Medulla oblongata (tissue), 1 donor: Measurements from ENCODE around the gene USP6NL.

Source experiments
- DNase-seq: peaks from one replicate; pipeline ENCODE4 v3.0.0-alpha.2; 2015; ENCODE audit errors: extremely low spot score

The USP6NL gene

DNA sequence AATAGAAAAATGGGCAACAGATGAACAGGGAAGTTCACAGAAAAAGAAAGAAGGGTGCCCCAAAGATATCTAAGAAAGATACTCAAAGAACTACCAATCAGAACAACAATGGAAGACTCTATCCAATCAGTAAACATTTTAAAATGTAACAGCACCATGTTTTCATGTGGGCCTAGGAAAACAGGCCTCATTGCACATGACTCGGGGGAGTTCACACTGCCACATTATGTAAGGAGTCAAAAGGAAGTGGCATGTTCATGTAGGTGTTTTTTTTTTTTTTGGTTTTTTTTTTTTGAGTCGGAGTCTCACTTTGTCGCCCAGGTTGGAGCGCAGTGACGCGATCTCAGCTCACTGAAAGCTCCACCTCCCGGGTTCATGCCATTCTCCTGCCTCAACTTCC, 132.2 kb downstream of the USP6NL start:
- DNase-seq, result no peak

DNA sequence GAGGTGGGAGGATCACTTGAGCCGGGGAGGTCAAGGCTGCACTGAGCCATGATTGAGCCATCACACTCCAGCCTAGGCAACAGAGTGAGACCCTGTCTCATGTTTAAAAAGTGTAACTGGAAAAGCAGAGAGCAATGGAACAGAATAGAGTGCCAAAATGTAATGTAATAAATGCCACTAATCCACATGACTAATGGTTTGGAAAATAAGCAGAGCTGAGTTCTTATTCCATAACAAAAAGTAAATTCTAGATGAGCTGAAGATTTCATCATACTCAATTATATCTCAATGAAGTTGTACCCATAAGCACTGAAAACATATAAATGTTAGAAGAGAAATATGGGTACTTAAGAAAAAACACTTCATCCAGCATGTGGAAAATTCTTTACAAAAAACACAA, 132.6 kb downstream of the USP6NL start:
- no peak for DNase-seq

DNA sequence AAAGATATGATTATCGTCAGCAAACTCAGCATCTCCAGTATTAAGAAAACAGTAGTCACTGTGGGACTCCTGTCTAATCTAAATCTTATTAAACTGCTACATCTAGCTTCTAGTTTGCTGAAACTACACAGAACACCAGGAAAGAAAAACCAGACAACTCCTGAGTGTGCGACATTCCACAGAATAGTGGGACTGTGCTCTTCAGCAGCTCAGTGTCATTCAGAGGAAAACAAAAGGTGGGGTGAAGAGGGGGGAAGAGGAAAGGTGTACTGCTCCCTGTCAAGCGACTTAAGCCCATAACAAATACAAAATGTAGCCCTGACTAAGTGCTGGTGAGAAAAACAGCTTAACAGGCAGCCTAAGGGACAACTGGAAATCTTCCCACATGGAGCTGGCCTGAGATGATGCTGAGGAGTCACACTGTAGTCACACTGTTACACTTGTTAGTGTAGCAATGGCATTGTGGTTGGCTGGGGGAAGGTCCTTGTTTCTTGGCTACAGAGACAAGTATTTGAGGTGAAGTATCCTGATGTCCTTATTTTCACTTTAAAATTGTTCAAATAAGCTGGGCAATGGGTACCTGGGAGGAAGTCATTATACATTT, 135.5 kb downstream of the USP6NL start:
- DNase-seq, result no peak

DNA sequence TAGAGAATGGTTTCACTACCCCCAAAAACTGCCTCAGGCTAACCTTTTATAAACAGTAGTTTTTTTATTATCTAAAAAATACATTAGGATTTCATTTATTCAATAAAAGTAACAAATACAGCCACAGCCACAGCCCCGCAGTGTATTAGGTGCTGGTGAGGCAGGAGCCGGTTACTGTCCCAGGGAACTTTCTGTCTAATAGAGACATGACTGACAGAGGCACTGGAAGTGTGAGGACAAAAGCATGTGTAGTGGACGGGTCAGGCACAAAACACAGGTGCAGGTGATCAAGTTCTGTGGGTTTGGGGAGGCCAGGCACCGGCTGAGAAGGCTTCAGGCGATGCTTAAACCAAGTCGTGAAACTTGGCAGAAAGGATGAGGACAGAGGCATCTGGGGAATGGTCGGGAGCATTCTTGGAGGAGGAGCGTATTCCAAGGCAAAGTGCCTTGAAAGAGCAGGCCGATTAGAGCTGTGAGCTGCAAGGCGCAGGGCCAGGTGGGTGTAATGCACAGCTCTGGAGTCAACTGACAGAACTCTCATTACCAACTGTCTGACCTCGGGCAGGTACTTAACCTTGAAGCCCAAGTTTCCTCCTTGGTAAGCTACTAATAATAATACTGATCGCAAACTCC, 138.2 kb downstream of the USP6NL start:
- no peak for DNase-seq

DNA sequence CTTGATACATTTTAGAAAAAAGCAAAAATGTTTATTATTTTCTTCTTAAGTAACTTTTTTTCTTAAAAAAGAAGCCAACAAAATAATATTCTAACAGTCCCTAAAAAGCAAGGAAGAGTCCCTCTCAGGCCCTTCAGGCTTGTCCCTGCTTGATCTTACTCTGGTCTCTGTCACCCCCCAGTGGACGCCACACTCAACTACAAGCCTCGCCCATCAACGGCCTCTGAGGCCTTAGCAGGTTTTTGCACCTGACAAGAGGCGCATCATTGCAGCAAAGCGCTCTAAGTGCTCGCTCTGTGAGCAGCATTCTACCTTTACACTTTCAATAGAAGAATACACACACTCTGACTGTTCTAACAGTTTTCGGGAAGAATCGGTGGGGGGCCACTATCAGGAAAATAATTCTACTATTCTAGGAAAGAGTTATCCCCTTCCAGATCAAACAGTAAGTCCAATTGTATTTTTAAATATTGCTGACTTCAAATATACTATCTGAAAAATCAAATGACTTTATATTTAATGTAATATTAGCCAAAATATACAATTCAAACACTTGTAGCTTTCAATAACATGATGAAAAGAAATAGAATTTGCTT, 139.2 kb downstream of the USP6NL start:
- peak; percentile 79 for DNase-seq

DNA sequence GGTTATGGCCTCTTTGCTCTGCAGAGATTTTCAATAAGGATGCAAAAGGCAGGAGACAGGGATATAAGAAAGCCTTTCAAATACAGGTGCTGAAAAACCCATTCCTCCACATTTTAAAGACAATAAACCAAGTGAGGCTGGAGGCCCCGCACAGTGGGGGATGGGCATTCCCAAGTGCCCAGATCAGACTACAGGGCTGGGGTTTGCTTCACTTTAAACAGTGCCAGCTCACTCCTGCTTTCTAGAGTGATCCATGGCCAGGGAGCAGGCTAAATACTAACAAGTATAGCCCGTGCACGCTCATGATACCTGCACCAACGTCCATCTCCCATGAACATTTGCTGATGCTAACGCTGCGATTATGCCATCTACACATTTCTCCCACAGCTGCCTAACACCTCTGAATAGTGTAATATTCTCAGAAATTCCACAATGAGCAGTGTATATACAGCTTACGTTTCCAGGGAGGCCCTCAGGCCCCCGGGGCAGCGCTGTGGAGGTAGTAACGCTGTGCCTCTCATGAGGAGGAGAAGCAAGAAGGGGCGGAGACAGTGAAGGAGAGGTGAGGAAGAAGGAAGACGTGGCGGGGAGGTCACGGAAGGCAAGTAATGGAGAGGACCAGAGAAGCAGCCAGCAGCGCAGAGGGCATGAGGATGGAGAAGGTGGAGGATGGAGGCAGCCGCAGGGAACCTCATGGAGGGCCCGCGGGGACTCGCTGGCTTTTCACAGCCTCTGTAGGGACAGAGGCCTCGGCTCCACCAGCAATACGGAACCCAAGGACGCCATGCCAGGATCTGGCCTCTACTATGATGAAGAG, 141.7 kb downstream of the USP6NL start:
- no peak for DNase-seq

DNA sequence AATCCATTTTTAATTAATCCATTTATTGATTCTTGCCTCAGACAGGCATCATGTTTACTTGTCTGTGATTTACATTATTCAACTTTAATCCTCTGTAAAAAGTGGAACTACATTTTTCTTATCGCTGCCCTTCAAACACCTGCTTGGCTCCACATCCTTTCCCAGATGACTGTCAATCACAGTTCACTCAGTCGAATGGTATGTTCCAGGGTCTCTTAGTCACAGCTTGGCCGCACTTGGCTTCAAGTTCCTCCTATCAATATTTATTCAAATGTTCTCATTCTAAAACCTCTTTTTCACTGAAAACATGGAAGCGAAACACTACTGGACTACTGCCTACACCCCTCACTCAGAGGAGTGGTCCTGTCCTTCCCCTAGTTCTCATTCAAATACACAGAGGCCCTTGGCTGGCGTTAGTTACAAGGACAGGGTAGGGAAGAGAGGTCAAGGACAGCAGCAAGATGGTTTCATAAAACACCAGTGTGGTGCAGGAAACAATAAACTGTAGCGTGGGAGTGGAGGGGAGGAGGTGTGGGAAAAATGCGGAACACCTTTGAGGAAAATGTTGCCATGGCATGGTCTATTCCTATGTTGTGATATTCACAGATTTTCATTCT, 143.2 kb downstream of the USP6NL start:
- no peak for DNase-seq

DNA sequence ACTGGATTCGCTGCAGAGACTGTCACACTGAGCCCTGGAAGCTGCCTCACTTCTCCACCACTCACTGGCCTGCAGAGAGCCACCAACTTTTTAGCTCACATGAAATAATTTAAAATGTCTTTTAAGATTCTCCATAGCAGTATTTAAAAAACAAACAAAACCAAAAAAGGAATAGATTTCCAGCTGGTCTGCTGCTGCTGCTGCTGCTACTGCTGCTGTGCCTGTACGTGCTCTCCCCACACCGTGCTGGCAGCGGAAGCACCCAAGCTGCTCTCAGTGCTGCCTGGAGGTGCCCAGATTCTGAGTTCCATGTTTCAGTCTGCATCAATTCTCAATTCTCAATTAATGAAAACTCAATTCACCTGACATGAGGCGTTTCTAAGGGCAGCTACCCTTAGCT, 146.0 kb downstream of the USP6NL start:
- no peak for DNase-seq

DNA sequence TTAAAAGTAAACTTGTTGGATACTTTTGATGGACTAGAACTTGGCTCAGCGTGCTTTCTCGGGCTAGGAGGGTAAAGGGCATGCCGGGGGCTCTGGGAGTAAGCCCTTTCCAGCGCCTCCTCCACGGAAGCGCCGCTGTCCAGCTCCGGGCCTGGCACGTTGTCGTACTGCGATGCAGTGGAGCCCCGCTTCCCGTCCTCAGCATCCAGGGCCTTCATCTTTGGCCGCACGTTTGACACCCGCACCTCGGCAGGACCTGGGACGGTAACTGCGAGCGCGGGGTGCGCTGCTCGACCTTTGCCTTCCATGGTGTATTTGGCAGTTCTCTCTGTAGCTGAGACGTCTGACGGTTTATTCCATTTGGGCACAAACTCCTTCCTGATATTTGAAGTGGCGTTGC, 148.3 kb downstream of the USP6NL start:
- no peak for DNase-seq

DNA sequence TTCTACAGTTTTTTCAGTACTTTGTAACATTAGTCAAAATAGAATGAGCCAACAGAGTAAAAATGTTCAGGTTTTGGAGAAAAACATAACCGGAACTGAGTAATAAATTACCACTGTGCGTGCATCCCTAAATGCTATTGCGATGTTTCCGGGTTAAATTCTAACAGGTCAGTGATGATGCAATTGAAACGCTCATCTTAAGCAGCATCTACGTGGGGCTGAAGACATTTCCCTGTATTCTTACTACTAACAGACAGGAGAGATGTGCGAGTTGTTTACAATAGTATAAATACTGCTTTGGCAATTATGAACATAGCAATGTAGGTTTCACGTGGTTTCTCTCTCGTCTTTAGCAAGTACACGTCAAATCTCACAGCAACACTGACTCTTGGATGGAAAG, 149.4 kb downstream of the USP6NL start:
- DNase-seq, result no peak

DNA sequence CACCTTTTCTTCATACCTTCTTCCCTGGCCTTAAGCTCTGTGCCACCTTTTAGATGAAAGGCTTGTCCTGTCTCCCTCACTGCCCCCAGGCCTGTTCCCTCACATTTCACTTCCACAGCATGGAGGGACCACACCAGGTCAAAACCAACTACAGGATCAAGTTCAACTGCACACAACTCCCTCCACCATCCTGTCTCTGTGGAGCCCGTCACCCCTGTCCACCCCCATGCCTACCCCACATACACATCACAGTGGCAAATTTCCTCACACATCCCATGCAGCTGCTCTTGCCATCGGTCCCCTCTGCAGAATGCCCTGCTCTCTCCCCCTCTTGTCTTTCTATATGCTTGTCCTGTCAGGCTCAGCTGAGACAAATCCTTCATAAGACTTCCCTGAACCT, 154.1 kb downstream of the USP6NL start:
- DNase-seq, result no peak

DNA sequence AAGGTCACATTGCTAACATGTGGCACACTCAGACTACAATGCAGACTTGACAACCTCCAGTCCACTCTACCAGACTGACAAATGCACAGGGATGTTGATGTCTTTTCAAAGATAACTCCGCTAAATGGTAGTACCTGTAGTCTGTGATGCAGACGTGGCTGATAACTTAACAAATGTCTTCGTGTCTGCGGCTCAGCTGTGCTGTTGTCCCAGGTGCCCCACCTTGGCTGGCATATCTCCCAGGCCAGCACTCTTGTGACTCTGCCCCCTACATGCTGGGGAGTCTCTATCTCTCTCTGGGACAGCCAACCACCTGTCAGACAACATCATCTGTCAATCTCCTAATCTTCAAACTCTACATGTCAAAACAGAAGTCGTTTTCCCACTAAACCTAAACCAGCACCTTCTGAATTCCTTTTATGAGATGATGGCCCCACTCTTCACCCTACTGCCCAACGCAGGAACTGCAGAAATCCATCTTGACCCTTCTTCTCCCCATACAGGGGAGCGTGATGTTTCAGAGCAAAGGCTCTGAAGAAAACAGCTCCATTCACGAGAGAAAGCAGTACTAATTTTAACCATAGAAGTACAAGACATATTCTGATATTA, 156.4 kb downstream of the USP6NL start:
- DNase-seq, result no peak

DNA sequence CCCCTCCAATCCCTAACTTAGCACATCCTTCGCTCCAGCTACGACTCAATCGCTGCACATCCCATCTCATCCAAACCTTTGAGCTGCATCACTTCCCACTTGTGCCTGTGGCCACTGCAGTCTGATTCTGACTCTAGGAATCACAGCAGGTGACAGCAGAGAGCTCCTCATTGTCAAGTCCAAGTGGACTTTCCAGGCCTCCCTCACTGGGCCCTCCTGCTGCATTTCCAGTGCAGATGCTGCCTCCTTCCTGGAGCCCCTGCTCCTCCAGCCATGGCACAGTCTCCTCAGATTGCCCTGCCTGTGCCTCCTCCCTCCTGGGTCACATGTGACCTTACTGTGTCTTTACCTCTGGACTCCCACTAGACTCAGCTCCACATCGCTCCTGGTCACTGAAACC, 157.3 kb downstream of the USP6NL start:
- DNase-seq, result no peak

DNA sequence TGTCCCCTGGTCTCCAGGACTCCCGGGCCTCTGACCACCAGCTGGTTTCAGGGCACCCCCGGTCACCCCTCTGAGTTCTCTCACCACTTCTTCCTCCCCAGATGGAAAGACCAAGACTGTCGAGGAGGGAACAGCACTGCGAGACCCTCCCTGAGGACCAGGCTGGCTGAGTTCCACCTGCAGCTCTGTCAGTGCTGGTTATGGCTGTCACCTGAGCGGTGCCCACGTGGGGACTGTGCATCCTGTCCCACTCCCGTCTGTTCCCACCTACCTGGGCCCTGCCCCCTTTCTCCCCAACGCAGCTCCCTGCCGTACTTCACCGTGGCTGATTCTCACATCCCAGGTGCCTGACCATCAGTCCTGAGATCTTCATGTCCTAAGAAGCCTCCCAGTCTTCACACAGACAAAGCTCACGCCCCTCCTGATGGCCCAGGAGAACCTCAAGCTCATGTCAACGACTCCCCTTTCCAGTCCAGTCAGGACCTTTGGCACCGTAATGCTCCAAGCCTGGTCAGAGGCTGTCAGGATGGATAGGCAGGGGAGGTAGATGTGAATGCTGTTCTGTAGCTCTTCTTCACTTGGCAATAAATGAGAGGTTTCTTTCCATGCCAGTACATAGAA, 159.7 kb downstream of the USP6NL start:
- DNase-seq, result no peak

DNA sequence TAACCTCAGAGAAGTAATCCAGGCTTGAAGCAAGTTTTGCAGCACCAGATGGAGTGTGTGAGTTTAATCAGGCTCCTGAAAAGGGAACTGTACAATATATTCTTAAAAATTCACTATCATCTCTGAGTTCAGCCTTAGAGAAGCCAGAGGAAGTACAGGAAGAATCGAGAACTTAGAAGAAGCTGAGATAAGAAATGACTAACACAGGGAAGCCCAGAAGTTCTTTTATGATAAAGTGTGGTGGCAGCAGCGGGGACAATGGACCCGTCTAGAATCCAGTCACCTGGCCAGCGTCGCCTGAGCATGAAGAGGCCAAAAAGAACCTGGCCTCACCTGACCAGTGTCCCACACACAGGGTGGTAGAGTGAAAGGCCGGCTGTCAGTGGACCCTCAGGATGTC, 161.0 kb downstream of the USP6NL start:
- peak; percentile 33 for DNase-seq

DNA sequence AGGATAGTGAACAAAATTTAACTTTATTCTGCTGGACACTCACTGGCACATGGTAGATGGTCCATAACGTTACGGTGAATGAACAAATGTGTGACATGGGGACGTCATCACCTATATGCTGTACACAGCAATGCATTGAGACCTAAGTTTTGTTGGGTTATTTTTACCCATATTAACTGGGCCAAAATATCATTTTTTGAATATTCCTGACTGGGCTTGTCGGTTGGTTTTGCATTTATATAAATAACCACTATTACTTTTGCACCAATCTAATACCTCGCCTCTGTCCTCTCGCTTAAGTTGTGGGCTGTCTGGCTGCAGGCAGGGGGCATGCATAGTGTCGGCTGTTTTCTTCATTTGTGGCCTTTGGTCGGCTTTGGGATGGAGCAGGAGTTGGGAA, 161.7 kb downstream of the USP6NL start:
- DNase-seq, result no peak

DNA sequence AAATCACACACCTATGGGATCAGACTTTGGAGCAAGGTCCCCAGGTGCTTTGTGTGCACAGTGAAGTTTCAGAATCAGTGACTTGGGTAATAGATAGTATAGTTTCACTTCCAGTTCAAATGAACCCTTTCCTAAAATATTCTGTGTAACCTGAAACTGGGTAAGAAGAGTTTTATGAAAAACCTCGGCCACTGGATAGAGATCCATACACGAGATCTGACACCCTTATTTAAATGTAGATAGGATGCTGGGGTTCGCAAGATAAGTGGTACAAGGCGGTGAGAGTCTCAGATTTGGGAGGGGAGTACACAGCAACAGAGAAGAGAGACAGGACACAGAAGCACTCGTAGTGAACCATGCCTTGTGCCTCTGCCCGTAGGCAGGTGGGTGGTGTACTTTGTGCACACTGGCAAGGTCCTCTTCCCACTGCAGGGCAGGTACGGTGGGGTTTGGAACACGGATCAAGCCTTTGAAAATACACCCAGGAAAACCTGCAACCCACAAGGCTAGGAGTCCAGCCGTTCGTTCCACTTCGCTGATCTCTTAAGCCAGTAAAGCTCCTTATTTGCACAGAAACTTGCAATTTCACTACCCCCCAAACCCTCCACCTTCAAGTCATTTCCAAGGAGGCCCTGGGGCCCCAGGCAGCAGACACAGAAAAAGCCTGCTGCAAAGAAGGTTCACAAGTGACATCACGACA, 162.8 kb downstream of the USP6NL start:
- no peak for DNase-seq

DNA sequence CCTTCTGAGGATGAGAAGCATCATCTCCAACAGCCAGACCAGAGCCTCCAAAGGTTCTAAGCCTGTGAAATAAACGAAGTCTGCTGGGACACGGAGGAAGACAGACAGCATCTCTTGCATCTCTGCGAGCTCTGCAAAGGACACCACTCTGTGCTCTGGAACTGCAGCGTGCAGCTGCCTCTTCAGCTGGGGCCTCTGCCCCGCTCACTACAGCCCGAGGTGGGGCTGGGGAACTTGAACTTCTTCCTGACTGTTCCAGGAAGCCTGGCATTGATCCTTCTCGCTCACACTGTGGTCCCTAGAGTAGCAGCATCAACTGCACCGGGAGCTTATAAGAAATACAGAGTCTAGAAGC, 163.3 kb downstream of the USP6NL start:
- no peak for DNase-seq

DNA sequence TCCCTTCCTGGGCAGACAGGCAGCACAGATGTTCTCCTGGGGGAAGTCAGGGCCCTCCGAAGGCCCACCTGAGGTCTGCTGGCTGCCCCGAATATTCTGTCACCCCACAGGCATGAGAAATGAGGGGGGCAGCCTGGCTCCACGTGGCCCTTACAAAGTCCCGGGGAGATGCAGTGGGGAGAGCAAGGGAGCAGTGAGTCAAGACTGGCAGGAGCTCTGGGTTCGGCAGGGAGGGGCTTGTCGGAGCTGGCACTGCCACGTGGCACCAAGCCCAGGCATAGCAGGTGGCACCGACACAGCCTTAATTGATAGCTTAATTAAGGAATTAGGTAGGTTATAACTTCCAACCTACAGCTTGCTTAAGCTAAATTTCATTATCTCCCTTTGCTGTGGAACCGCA, 163.9 kb downstream of the USP6NL start:
- DNase-seq, result no peak

DNA sequence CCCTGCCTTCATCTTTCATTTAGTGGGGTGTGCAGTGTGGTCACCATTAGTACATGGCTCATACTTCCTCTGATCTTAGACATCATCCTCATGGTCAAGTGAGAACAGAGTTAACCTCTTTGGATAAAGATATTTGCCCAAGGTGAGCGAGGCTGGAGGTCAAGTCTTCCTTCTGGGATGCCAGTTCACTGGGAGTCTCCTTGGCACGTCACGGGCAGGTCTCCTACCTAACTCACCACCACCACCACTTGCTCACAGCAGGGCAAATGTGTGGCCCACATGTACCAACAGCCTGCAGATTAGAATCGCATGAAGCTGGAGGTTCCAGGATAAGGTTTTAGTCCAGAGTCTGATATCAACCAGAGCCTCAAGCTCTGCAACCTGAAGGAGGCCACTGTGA, 164.6 kb downstream of the USP6NL start:
- DNase-seq, result no peak

DNA sequence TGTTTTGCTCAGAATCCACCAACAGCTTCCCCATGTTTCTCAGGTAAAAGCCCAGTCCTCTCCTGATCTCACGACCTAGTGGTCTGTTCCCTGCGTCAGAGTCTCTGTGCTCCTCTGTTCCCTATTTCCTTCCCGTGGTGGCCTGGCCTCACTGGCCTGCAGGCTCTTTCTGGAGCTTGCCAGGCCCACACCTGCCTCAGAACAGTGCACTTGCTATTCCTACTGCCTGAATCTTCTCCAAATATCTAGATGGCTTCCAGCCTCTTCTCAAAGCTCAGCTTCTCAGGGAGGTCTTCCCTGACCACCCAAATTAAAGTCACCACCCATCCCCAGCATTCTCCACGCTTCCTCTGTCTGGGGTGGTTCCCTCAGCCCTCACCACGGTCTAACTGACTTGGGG, 165.3 kb downstream of the USP6NL start:
- DNase-seq, result no peak
